Chondrocyte (in vitro differentiated cells): ENCODE data around the gene TTC39C. TPM values are rescaled to one million over a fixed set of nuclear protein-coding genes. Genes with fewer than 3 reads are reported as not detected.
"Not testable (repeated sequence)": the region's sequence is repeated elsewhere in the genome, so short reads cannot be mapped to it uniquely, and the experiment has no call there.

ENCODE experiments used
- DNase-seq: peaks from one replicate; pipeline ENCODE4 v3.0.0; 2021; ENCODE audit warnings: mixed read lengths, low spot score
- H3K27ac Mint-ChIP-seq: one replicate; pipeline ENCODE4 v1.8.0; 2021; ENCODE audit warnings: mild to moderate bottlenecking, moderate library complexity, mixed read lengths; ENCODE audit not compliant: unreplicated experiment
- H3K27me3 Mint-ChIP-seq: 2 replicates; pipeline ENCODE4 v1.8.0; 2021; ENCODE audit warnings: low read depth, mixed read lengths
- H3K36me3 Mint-ChIP-seq: 2 replicates; pipeline ENCODE4 v1.8.0; 2021; ENCODE audit warnings: low read depth, mixed read lengths
- H3K4me1 Mint-ChIP-seq: 2 replicates; pipeline ENCODE4 v1.8.0; 2021; ENCODE audit warnings: low read depth, mild to moderate bottlenecking, mixed read lengths
- H3K4me3 Mint-ChIP-seq: one replicate; pipeline ENCODE4 v1.8.0; 2021; ENCODE audit warnings: mild to moderate bottlenecking, moderate library complexity, mixed read lengths; ENCODE audit not compliant: unreplicated experiment
- H3K9me3 Mint-ChIP-seq: 2 replicates; pipeline ENCODE4 v1.8.0; 2021; ENCODE audit warnings: low read depth, mixed read lengths
- total RNA-seq: library from RNA; stranded (reverse); gene quantifications from 3 replicates; pipeline ENCODE4 v1.2.1, GENCODE V29; 2021
- TF ChIP-seq, protein P1 (sequence below): fragments of 200-600 bp; sonication (generic); IDR thresholded peaks from 2 replicates; pipeline ENCODE4 v1.5.0; 2021; ENCODE audit warnings: antibody characterized with exemption, mild to moderate bottlenecking, moderate library complexity

The TTC39C gene
- total RNA-seq, 1 donor from 2014 or later = 11.2 TPM

DNA sequence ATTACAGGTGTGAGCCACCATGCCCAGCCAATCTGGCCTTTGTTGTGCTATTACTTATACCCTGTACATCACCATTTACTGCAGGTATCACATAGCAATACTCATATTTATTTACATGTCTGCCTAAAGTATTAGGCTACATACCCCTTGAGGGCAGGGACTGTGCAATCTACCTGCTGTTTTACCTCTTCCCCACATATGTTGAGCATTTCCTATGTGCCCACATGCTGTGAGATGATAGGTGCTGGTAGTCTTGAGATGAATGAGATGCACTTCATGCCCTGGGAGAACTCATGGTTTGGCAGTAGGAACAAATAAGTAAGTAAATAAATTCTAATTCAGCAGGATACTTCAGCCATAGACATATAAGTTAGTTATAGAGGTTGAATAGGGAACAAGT is 59.2 kb downstream of the TTC39C start:
- peaks cover 9% of the 10 kb centered on the region for H3K4me1 Mint-ChIP-seq
- TF ChIP-seq, protein P1, sequence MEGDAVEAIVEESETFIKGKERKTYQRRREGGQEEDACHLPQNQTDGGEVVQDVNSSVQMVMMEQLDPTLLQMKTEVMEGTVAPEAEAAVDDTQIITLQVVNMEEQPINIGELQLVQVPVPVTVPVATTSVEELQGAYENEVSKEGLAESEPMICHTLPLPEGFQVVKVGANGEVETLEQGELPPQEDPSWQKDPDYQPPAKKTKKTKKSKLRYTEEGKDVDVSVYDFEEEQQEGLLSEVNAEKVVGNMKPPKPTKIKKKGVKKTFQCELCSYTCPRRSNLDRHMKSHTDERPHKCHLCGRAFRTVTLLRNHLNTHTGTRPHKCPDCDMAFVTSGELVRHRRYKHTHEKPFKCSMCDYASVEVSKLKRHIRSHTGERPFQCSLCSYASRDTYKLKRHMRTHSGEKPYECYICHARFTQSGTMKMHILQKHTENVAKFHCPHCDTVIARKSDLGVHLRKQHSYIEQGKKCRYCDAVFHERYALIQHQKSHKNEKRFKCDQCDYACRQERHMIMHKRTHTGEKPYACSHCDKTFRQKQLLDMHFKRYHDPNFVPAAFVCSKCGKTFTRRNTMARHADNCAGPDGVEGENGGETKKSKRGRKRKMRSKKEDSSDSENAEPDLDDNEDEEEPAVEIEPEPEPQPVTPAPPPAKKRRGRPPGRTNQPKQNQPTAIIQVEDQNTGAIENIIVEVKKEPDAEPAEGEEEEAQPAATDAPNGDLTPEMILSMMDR = no peak
- no peak for DNase-seq
- no peaks in the 10 kb centered on the region for H3K27me3 Mint-ChIP-seq
- no peak overlapping the region for H3K27ac Mint-ChIP-seq
- H3K4me3 Mint-ChIP-seq = no peak overlapping the region
- no peaks in the 10 kb centered on the region for H3K36me3 Mint-ChIP-seq
- no peaks in the 10 kb centered on the region for H3K9me3 Mint-ChIP-seq

DNA sequence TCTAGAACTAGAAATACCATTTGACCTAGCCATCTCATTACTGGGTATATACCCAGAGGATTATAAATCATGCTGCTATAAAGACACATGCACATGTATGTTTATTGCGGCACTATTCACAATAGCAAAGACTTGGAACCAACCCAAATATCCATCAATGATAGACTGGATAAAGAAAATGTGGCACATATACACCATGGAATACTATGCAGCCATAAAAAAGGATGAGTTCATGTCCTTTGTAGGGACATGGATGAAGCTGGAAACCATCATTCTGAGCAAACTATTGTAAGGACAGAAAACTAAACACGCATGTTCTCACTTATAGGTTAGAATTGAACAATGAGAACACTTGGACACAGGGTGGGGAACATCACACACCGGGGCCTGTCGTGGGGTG is 60.2 kb downstream of the TTC39C start:
- not testable (repeated sequence) for H3K27me3 Mint-ChIP-seq, H3K4me1 Mint-ChIP-seq, H3K4me3 Mint-ChIP-seq, DNase-seq, H3K27ac Mint-ChIP-seq, H3K9me3 Mint-ChIP-seq, H3K36me3 Mint-ChIP-seq

DNA sequence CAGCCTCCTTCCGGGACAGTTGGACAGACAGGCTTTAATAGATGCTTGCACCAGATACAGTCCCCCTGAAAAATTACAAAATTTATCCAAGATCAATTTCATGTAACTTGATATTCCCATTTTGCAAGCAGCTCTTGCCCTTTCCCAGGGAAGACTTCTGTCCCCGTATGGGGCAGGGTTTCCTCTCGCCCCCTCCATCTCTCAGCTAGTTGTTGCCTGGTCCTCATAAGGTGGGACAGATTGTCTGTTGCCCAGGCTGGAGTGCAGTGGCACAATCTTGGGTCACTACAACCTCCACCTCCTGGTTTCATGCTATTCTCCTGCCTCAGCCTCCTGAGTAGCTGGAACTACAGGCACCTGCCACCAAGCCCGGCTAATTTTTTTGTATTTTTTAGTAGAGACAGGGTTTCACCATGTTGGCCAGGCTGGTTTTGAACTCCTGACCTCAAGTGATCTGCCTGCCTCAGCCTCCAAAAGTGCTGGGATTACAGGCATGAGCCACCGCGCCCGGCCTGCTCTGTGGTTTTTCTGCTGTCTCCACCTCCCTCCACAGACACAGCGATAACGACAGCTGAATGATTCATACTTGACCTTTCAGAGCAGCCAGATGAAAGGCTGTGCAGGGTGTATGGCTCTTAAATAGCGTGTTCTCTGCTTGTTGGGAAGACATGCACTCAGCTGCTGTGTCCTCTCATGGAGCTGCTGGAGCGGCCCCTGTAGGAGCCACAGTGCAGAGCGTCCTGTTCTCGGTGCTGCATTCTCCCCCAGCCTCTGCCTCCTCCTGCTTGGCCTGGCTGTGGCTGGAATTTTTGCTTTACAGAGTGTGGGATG is 61.4 kb downstream of the TTC39C start:
- H3K4me1 Mint-ChIP-seq = peaks cover 9% of the 10 kb centered on the region
- no peaks in the 10 kb centered on the region for H3K27me3 Mint-ChIP-seq
- TF ChIP-seq, protein P1 = peak; percentile 65
- peak overlapping the region; percentile 65 for H3K27ac Mint-ChIP-seq
- no peak for DNase-seq
- no peaks in the 10 kb centered on the region for H3K9me3 Mint-ChIP-seq
- H3K4me3 Mint-ChIP-seq = no peak overlapping the region
- no peaks in the 10 kb centered on the region for H3K36me3 Mint-ChIP-seq

DNA sequence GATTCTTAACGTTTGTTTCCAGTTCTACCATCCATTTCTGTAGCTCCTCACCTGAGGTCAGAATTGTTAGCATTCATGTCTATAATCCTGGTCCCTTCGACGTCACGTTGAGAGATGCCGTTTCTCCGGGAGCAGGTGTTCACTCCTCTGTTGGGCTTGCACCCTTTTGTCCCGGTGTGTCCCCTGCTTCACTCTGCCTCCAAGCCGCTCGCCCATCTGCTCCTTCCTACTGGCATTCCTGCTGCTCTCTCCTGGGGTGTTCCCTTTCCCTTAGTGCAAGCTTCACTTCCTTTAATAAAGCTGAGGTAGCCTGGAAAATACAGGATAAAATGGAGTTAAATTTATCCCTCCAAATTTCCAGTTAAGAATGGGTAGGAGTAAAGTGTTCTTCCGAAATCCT is 62.4 kb downstream of the TTC39C start:
- Mint-ChIP-seq H3K27ac (no peak overlapping the region), H3K27me3 (no peaks in the 10 kb centered on the region), H3K4me3 (no peak overlapping the region), H3K4me1 (peaks cover 9% of the 10 kb centered on the region), H3K9me3 (no peaks in the 10 kb centered on the region), H3K36me3 (no peaks in the 10 kb centered on the region)
- DNase-seq = no peak
- TF ChIP-seq, protein P1 = no peak

DNA sequence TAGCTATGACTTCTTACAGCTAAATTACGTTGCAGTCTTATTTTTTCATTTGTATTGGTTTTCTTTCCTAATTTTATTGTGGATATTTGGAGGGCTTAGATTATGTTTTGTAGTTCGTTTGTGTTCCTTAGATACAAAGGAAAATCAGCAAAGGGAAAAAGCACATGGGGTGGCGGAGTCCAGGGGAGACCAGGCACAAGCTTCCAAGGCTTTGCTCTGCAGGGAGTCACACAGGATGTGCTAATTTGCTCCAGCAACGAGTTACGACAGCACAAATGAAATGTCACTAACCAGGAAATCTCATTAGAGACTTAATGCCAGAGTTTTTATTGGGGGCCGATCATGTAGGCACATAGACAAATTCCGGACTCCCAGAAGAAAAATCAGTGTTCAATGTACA is 63.8 kb downstream of the TTC39C start:
- peaks cover 9% of the 10 kb centered on the region for H3K4me1 Mint-ChIP-seq
- no peaks in the 10 kb centered on the region for H3K27me3 Mint-ChIP-seq
- peaks cover 1% of the 10 kb centered on the region for H3K36me3 Mint-ChIP-seq
- H3K27ac Mint-ChIP-seq = no peak overlapping the region
- no peak overlapping the region for H3K4me3 Mint-ChIP-seq
- H3K9me3 Mint-ChIP-seq = no peaks in the 10 kb centered on the region
- DNase-seq = no peak
- TF ChIP-seq, protein P1 = no peak

DNA sequence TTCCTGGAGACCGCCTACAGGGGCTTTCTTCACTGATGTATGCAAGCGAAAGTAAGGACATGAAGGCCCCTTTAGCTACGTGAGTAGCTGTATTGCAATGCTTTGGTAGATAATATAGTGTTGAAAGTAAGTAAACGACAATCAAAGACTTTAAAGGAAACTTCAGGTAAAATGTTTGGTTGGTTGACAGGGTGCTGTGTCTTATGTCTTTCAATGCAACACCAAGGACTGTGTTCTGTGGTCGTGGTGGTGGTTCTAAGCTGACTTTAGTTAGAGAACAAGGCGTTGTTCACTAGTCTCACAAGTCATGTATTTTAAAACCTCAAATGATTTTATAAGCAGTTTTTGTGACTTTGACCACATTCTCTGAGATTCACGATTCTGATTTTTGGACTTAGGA is 66.3 kb downstream of the TTC39C start:
- no peak overlapping the region for H3K27ac Mint-ChIP-seq
- no peak for DNase-seq
- H3K4me3 Mint-ChIP-seq = no peak overlapping the region
- no peaks in the 10 kb centered on the region for H3K9me3 Mint-ChIP-seq
- TF ChIP-seq, protein P1 = no peak
- peaks cover 7% of the 10 kb centered on the region for H3K4me1 Mint-ChIP-seq
- no peaks in the 10 kb centered on the region for H3K27me3 Mint-ChIP-seq
- peaks cover 3% of the 10 kb centered on the region for H3K36me3 Mint-ChIP-seq
